Neural cell (in vitro differentiated cells): ENCODE results near the gene SCYL3.

Experiments
- EP300 ChIP-seq: fragments of 450-650 bp; conservative IDR thresholded peaks from 2 replicates; pipeline ENCODE4 v1.6.1; 2014; ENCODE audit warnings: antibody characterized with exemption, mild to moderate bottlenecking, moderate library complexity; ENCODE audit not compliant: poor library complexity, severe bottlenecking
- EZH2 ChIP-seq: fragments of 200-600, 300-800 bp; shearing (Covaris generic), sonication (generic); IDR thresholded peaks from 2 replicates; pipeline ENCODE4 v1.6.1; 2014; ENCODE audit warnings: antibody characterized with exemption, low read length, borderline replicate concordance, mild to moderate bottlenecking; ENCODE audit not compliant: insufficient read depth, poor library complexity, severe bottlenecking
- TF ChIP-seq, protein P1 (sequence below): fragments of 450-650 bp; IDR thresholded peaks from 2 replicates; pipeline ENCODE4 v1.5.1; 2014; ENCODE audit warnings: antibody characterized with exemption, mild to moderate bottlenecking, moderate library complexity; ENCODE audit not compliant: poor library complexity, severe bottlenecking

DNA sequence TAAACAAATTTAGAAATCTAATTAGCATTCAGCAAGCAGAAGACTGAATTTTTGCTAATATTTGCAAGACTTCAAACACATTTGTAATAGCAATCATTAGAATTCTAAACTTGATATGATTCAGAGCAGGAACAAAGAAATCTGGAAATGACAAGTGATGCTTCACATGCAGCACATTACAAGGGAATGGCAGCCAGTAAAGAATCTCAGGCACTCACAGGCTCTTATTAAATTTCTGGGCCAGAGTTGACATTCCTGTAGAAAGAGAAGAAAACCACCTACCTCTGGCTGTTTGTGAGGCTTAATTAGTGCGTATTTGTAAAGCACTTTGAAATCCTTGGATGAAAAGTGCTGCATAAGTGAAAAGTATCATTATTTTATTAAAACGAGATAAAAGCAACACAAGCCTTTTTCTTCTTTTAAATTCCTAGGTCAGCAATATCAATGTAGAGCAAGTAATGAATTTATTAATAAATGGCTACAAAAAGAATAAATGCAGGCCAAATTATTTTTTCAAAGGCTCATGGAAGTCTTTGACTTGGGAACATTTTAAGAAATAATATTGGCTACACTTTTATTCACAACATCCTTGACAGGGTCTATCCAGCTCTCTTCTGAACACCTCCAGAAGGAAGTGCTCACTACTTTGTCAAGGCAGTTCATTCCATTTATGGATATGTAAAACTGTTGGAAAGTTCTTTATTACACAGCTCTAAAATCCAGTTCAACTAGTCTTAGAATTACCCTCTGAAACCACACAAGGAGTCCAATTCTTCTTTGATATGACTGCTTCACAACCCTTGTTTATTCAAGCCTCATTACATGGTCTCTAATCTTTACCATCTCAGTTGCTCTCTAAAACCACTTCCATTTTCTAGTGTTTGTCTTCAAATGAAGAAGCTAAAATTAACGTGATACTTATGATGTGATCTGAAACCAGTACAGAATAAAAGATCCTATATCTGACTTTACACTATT lies 32.1 kb upstream of the SCYL3 start:
- TF ChIP-seq, protein P1, sequence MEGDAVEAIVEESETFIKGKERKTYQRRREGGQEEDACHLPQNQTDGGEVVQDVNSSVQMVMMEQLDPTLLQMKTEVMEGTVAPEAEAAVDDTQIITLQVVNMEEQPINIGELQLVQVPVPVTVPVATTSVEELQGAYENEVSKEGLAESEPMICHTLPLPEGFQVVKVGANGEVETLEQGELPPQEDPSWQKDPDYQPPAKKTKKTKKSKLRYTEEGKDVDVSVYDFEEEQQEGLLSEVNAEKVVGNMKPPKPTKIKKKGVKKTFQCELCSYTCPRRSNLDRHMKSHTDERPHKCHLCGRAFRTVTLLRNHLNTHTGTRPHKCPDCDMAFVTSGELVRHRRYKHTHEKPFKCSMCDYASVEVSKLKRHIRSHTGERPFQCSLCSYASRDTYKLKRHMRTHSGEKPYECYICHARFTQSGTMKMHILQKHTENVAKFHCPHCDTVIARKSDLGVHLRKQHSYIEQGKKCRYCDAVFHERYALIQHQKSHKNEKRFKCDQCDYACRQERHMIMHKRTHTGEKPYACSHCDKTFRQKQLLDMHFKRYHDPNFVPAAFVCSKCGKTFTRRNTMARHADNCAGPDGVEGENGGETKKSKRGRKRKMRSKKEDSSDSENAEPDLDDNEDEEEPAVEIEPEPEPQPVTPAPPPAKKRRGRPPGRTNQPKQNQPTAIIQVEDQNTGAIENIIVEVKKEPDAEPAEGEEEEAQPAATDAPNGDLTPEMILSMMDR, result no peak
- TF ChIP-seq EP300 (no peak), EZH2 (no peak)
